Naive thymus-derived CD4-positive, alpha-beta T cell (primary cell): ENCODE results near the gene HS6ST3. TPM values are rescaled to one million over a fixed set of nuclear protein-coding genes. Genes with fewer than 3 reads are reported as not detected.
"Not testable (repeated sequence)": the region's sequence is repeated elsewhere in the genome, so short reads cannot be mapped to it uniquely, and the experiment has no call there.

Source experiments
- ATAC-seq: fragments of 150-1000 bp; cut with Tn5 transposase; 2 replicates; pipeline ENCODE4 v1.10.0; 2021; ENCODE audit warnings: mild to moderate bottlenecking, moderate library complexity
- CTCF ChIA-PET: fragments of 350-600 bp; sonication (Branson Sonifier 250); formaldehyde crosslinking; loops from one replicate; lab custom pipeline; 2021; ENCODE audit warnings: antibody characterized with exemption; lab: Charles Lee
- POLR2A ChIA-PET: fragments of 350-600 bp; sonication (Branson Sonifier 250); formaldehyde crosslinking; loops from one replicate; lab custom pipeline; 2021; ENCODE audit warnings: antibody characterized with exemption, inconsistent platforms; lab: Charles Lee
- DNase-seq, 9 donors: peaks; one replicate each; pipeline versions ENCODE4 v3.0.0 to v3.0.0-alpha.2; 2020 to 2022; ENCODE audit warnings: mixed read lengths in 1 of 9
- H3K27ac ChIP-seq: one replicate; pipeline ENCODE4 v1.7.0; 2013; ENCODE audit warnings: mild to moderate bottlenecking, low read depth, low read length, moderate library complexity
- H3K27me3 ChIP-seq, 2 donors: one replicate each; pipeline ENCODE4 v1.7.0; 2013; ENCODE audit warnings: low read length in 2 of 2, mild to moderate bottlenecking in 2 of 2, moderate library complexity in 2 of 2; ENCODE audit not compliant: control insufficient read depth in 2 of 2, insufficient read depth in 2 of 2
- H3K36me3 ChIP-seq, 3 experiments: 1 replicate in 2 of 3; 2 replicates in 1 of 3; pipeline ENCODE4 v1.7.0; 2013; ENCODE audit warnings: low read length in 3 of 3, mild to moderate bottlenecking in 3 of 3, moderate library complexity in 1 of 3; ENCODE audit not compliant: insufficient read depth in 3 of 3, control insufficient read depth in 2 of 3
- H3K4me1 ChIP-seq, 2 donors: one replicate each; pipeline ENCODE4 v1.7.0; 2013; ENCODE audit warnings: low read length in 2 of 2, mild to moderate bottlenecking in 2 of 2, moderate library complexity in 1 of 2; ENCODE audit not compliant: control insufficient read depth in 2 of 2, insufficient read depth in 2 of 2
- H3K4me3 ChIP-seq: 2 replicates; pipeline ENCODE4 v1.7.0; 2013; ENCODE audit warnings: mild to moderate bottlenecking, low read length
- H3K9me3 ChIP-seq, 3 experiments: 1 replicate in 2 of 3; 2 replicates in 1 of 3; pipeline ENCODE4 v1.7.0; 2013; ENCODE audit warnings: low read length in 3 of 3; ENCODE audit not compliant: control insufficient read depth in 2 of 3
- H3K27ac Mint-ChIP-seq, 9 donors: one replicate each; pipeline ENCODE4 v1.8.0; 2020 to 2022; ENCODE audit warnings: mixed read lengths in 9 of 9, mild to moderate bottlenecking in 8 of 9, moderate library complexity in 5 of 9, inconsistent platforms in 2 of 9
- H3K27me3 Mint-ChIP-seq, 5 donors: one replicate each; pipeline ENCODE4 v1.8.0; 2021 to 2022; ENCODE audit warnings: mixed read lengths in 5 of 5, mild to moderate bottlenecking in 1 of 5
- H3K36me3 Mint-ChIP-seq, 5 donors: one replicate each; pipeline ENCODE4 v1.8.0; 2020 to 2022; ENCODE audit warnings: mixed read lengths in 5 of 5, mild to moderate bottlenecking in 3 of 5, inconsistent platforms in 1 of 5
- H3K4me1 Mint-ChIP-seq, 7 donors: one replicate each; pipeline ENCODE4 v1.8.0; 2020 to 2022; ENCODE audit warnings: mixed read lengths in 7 of 7, mild to moderate bottlenecking in 3 of 7, inconsistent platforms in 1 of 7
- H3K4me3 Mint-ChIP-seq, 10 donors: one replicate each; pipeline ENCODE4 v1.8.0; 2020 to 2022; ENCODE audit warnings: mild to moderate bottlenecking in 10 of 10, mixed read lengths in 10 of 10, moderate library complexity in 6 of 10, inconsistent platforms in 2 of 10
- H3K9me3 Mint-ChIP-seq, 11 donors: one replicate each; pipeline ENCODE4 v1.8.0; 2020 to 2022; ENCODE audit warnings: mixed read lengths in 11 of 11, mild to moderate bottlenecking in 4 of 11, inconsistent platforms in 1 of 11, moderate library complexity in 1 of 11
- intact Hi-C, 2 donors: fragments of 100-400 bp; cut with micrococcal nuclease; formaldehyde crosslinking; loops; one replicate each; pipeline ENCODE4 v1.15.1; 2023
- polyA plus RNA-seq, 2 donors: library from polyadenylated mRNA; unstranded; fragments of 300-500 nt; fragmentation: Illumina TruSeq; gene quantifications; one replicate each; pipeline ENCODE4 v1.2.3, GENCODE V29; 2021
- total RNA-seq, 6 experiments: library from RNA in 5 of 6; stranded (reverse) in 5 of 6; gene quantifications; 1 replicate in 5 of 6; 2 replicates in 1 of 6; pipeline ENCODE4 v1.2.3 and lab custom pipeline; 2021 to 2026

The HS6ST3 gene
- total and polyA plus RNA-seq, 7 experiments from 2014 or later: not detected

- POLR2A ChIA-PET, intact Hi-C loops, DNase-seq, H3K36me3 Mint-ChIP-seq, H3K4me1 ChIP-seq, H3K27ac ChIP-seq, CTCF ChIA-PET, H3K27me3 ChIP-seq, H3K9me3 ChIP-seq, H3K36me3 ChIP-seq, ATAC-seq, H3K4me3 ChIP-seq, H3K27ac Mint-ChIP-seq: not testable (repeated sequence)
- H3K4me1 Mint-ChIP-seq: peaks cover 5 to 12% (median 9%) of the 10 kb centered on the region in 7 donors
- peaks cover 19 to 67% (median 60%) of the 10 kb centered on the region in 5 donors for H3K27me3 Mint-ChIP-seq
- peaks cover 4 to 42% (median 16%) of the 10 kb centered on the region in 11 donors for H3K9me3 Mint-ChIP-seq
- peak overlapping the region in 3 of 10 donors; percentile 21 to 72 (median 68) for H3K4me3 Mint-ChIP-seq
These were observed 38.0 kb upstream of the HS6ST3 start for GRCh38 chr13:96051946-96052345.

- Mint-ChIP-seq H3K4me1 (peaks cover 5 to 12% (median 9%) of the 10 kb centered on the region in 7 donors), H3K4me3 (peak overlapping the region in 8 of 10 donors; percentile 40 to 75 (median 69)), H3K36me3 (peaks cover 0 to 10% (median 0%) of the 10 kb centered on the region in 5 donors), H3K9me3 (peaks cover 4 to 42% (median 16%) of the 10 kb centered on the region in 11 donors), H3K27ac (no peak overlapping the region), H3K27me3 (peaks cover 19 to 66% (median 56%) of the 10 kb centered on the region in 5 donors)
- Histone ChIP-seq H3K4me3 (no peak overlapping the region), H3K9me3 (no peaks in the 10 kb centered on the region), H3K4me1 (no peaks in the 10 kb centered on the region), H3K27ac (no peak overlapping the region), H3K36me3 (no peaks in the 10 kb centered on the region), H3K27me3 (peaks cover 0 to 6% of the 10 kb centered on the region in 2 donors)
- POLR2A ChIA-PET: no interaction called here
- DNase-seq (no peak), ATAC-seq (peak; percentile 41)
- intact Hi-C loops: no loop called here
- CTCF ChIA-PET: no interaction called here
These were observed 37.3 kb upstream of the HS6ST3 start for GRCh38 chr13:96052656-96053002.

GRCh38 chr13:96053003-96053703 is 36.8 kb upstream of the HS6ST3 start, which contains the start of gene UGGT2:
UGGT2 (minus strand) TSS chr13:96053401; CDS start chr13:96053312, 89 bp downstream.
- Histone ChIP-seq H3K36me3 (no peaks in the 10 kb centered on the region), H3K27ac (no peak within 1 kb of the TSS), H3K4me3 (no peak within 1 kb of the TSS), H3K4me1 (no peaks in the 10 kb centered on the region), H3K27me3 (peaks cover 0 to 6% of the 10 kb centered on the region in 2 donors), H3K9me3 (no peaks in the 10 kb centered on the region)
- POLR2A ChIA-PET: no interaction called here
- Mint-ChIP-seq H3K27ac (no peak within 1 kb of the TSS), H3K4me1 (peaks cover 5 to 12% (median 9%) of the 10 kb centered on the region in 7 donors), H3K27me3 (peaks cover 19 to 63% (median 52%) of the 10 kb centered on the region in 5 donors), H3K9me3 (peaks cover 4 to 41% (median 16%) of the 10 kb centered on the region in 11 donors), H3K36me3 (peaks cover 0 to 10% (median 0%) of the 10 kb centered on the region in 5 donors), H3K4me3 (peak within 1 kb of the TSS in 8 of 10 donors; percentile 40 to 75 (median 69))
- CTCF ChIA-PET: no interaction called here
- peak; percentile 93 for ATAC-seq
- peak in 2 of 9 donors; percentile 22 to 30 for DNase-seq
- intact Hi-C loops: no loop called here

- no peak overlapping the region for H3K27ac Mint-ChIP-seq
These were observed 24.1 kb upstream of the HS6ST3 start for GRCh38 chr13:96065849-96066248.

GRCh38 chr13:96068729-96069128 is 21.2 kb upstream of the HS6ST3 start:
- Mint-ChIP-seq H3K4me3 (no peak overlapping the region), H3K4me1 (no peaks in the 10 kb centered on the region), H3K27me3 (peaks cover 0 to 6% (median 0%) of the 10 kb centered on the region in 5 donors), H3K9me3 (peaks cover 0 to 19% (median 5%) of the 10 kb centered on the region in 11 donors), H3K36me3 (no peaks in the 10 kb centered on the region), H3K27ac (no peak overlapping the region)
- Histone ChIP-seq H3K4me3 (no peak overlapping the region), H3K9me3 (no peaks in the 10 kb centered on the region), H3K4me1 (no peaks in the 10 kb centered on the region), H3K27ac (no peak overlapping the region), H3K36me3 (no peaks in the 10 kb centered on the region), H3K27me3 (no peaks in the 10 kb centered on the region)
- ChIA-PET POLR2A (no interaction called here), CTCF (no interaction called here)
- no peak for DNase-seq
- intact Hi-C loops: no loop called here
- ATAC-seq: no peak

More at GRCh38 chr13:96065849-96066248, 24.1 kb upstream of the HS6ST3 start:
- ChIA-PET POLR2A (no interaction called here), CTCF (no interaction called here)
- DNase-seq (no peak), ATAC-seq (no peak)
- Mint-ChIP-seq H3K36me3 (no peaks in the 10 kb centered on the region), H3K4me1 (no peaks in the 10 kb centered on the region), H3K4me3 (no peak overlapping the region), H3K9me3 (peaks cover 0 to 15% (median 5%) of the 10 kb centered on the region in 11 donors), H3K27me3 (peaks cover 0 to 13% (median 3%) of the 10 kb centered on the region in 5 donors)
- Histone ChIP-seq H3K27ac (no peak overlapping the region), H3K4me1 (no peaks in the 10 kb centered on the region), H3K36me3 (no peaks in the 10 kb centered on the region), H3K27me3 (no peaks in the 10 kb centered on the region), H3K4me3 (no peak overlapping the region), H3K9me3 (no peaks in the 10 kb centered on the region)
- intact Hi-C loops: no loop called here

- H3K4me3 ChIP-seq: no peak overlapping the region
- H3K27me3 ChIP-seq: no peaks in the 10 kb centered on the region
- no peaks in the 10 kb centered on the region for H3K4me1 ChIP-seq
- intact Hi-C loops: no loop called here
- ChIA-PET CTCF (no interaction called here), POLR2A (no interaction called here)
- H3K27ac ChIP-seq: no peak overlapping the region
- H3K9me3 ChIP-seq: no peaks in the 10 kb centered on the region
- H3K4me1 Mint-ChIP-seq: no peaks in the 10 kb centered on the region
- no peak overlapping the region for H3K27ac Mint-ChIP-seq
- no peak for DNase-seq
- no peaks in the 10 kb centered on the region for H3K36me3 Mint-ChIP-seq
- no peak for ATAC-seq
- no peak overlapping the region for H3K4me3 Mint-ChIP-seq
- H3K36me3 ChIP-seq: no peaks in the 10 kb centered on the region
- H3K9me3 Mint-ChIP-seq: peaks cover 0 to 18% (median 4%) of the 10 kb centered on the region in 11 donors
- H3K27me3 Mint-ChIP-seq: no peaks in the 10 kb centered on the region
These were observed 18.4 kb upstream of the HS6ST3 start for GRCh38 chr13:96071504-96071903.

- Histone ChIP-seq H3K36me3 (no peaks in the 10 kb centered on the region), H3K27ac (no peak overlapping the region), H3K27me3 (no peaks in the 10 kb centered on the region), H3K9me3 (no peaks in the 10 kb centered on the region), H3K4me3 (no peak overlapping the region), H3K4me1 (no peaks in the 10 kb centered on the region)
- ATAC-seq (no peak), DNase-seq (no peak)
- peaks cover 0 to 4% (median 0%) of the 10 kb centered on the region in 5 donors for H3K27me3 Mint-ChIP-seq
- CTCF ChIA-PET: no interaction called here
- peaks cover 0 to 22% (median 4%) of the 10 kb centered on the region in 11 donors for H3K9me3 Mint-ChIP-seq
- POLR2A ChIA-PET: no interaction called here
- H3K4me3 Mint-ChIP-seq: no peak overlapping the region
- no peaks in the 10 kb centered on the region for H3K4me1 Mint-ChIP-seq
- intact Hi-C loops: no loop called here
- no peak overlapping the region for H3K27ac Mint-ChIP-seq
- H3K36me3 Mint-ChIP-seq: no peaks in the 10 kb centered on the region
These were observed 17.5 kb upstream of the HS6ST3 start for GRCh38 chr13:96072392-96072791.
